ENCODE data around the gene SGTA.

The SGTA gene

DNA sequence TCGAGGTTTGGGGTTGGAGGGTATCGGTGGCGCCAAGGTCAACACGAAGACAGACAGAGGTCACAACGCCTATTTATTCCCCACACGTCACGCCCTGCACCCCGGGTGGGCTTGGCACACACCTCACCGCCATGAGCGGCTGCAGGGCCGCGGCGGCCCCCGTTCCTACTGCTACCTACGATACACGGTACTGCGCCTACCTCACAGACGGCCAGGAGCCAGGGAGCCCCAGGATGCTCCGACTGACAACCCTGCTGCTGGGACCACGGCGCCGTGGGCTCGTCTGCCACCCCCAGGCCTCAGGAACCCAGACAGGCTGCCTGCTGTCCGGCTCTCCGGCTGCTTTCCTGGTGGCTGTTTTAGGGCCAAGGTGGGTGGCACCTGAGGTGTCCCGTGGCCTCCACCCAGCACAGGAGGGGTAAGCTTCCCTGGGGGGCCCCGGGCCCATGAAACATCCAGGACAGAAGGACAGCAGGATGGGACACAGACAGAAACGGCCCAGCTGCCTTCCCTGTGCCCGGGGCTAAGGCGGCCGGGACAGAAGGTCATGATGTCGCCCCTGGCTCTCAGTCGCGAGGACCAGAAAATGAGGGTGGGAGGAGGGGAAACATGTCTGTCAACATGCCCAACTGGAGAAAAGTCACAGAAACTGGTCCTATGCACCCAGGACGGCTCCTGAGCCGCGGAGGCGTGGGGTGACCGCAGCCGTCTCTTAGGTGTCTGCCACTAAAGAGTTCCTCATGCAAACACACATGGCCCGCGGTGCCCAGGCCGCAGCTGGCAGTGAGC is 28.2 kb downstream of the SGTA start:
- no peak for DNase-seq (ENCODE audit: low read depth)

DNA sequence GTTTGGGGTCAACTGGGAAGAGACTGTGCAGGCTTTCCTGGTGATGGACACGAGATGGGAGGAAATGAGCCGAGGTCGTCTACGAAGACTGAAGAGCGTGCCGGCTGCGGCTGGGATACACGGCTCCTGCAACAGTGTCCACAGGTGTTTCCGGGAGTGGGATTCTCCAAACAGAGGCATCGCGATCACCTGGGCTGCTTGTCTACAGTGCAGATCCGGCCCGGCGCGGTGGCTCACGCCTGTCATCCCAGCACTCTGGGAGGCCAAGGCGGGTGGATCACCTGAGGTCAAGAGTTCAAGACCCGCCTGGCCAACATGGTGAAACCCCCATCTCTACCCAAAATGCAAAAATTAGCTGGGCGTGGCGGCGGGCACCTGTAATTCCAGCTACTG is 31.6 kb downstream of the SGTA start:
- DNase-seq (ENCODE audit: low read depth), result no peak

DNA sequence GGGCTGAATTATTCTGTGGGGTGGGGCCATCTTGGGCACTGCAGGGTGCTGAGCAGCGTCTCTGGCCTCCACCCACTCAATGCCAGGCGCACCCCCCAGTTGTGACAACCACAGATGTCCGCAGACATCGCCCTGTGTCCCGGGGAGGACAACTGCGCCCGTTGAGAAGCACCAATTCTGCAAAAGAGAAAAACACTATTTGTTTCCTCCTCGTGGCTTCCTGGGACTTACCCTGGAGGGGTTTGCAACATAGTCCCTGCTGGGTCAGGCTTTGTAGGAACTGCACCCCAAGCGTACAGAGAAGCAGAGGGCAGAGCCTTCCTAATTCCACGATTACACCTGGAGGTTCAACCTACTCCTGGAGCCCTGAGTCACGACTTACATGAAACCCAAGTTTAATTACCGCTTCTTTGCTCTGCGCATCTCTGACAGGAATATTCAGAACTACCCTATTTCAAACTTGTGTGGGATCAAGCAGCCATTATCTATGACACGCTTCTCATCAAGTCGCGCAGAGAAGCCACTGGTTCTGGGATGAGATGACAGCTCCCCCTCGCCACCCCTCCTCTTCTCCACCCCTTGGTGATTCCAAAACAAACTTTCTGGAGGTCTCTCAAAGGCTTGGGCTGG is 32.1 kb downstream of the SGTA start:
- DNase-seq (ENCODE audit: low read depth), result no peak

DNA sequence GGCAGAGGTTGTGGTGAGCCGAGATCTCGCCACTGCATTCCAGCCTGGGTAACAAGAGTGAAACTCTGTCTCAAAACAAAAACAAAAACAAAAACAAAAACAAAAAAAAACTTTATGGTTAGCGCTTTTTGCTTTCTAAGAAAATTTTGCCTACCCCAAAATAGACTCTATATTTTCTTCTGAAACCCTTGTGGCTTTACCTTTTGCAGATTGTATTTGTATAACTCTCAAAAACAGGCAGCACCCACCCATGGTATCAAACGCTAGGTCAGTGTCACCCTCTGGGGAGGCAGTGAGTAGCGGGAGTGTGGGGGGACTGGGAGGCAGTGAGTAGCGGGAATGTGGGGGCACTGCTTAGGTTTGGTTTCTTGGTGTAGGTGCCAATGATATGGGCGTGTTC is 35.7 kb downstream of the SGTA start:
- DNase-seq (ENCODE audit: low read depth), result no peak

GRCh38 chr19:2744113-2744512 is 39.0 kb downstream of the SGTA start:
- DNase-seq (ENCODE audit: low read depth), result no peak

DNA sequence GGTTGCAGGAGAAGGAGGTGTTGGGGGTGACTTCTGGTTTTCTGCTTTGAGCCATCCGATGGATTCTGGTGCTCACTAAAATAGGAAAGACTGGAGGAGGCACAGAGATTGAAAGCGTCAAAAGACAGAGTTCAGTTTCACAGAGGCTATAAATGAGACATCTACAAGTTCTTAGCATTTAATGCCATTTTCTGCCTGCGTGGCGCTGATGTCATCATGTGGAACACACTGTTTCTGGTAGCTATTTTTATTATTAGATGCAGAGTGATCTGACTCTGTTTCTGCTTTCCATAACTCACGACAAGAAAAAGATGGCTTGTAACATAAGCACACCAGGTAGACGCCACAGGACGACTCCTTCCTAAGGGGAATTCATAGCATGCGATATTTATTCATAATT is 40.0 kb downstream of the SGTA start:
- DNase-seq (ENCODE audit: low read depth), result no peak

- DNase-seq (ENCODE audit: low read depth), result no peak
Observed at GRCh38 chr19:2740314-2740656, 42.8 kb downstream of the SGTA start.

DNA sequence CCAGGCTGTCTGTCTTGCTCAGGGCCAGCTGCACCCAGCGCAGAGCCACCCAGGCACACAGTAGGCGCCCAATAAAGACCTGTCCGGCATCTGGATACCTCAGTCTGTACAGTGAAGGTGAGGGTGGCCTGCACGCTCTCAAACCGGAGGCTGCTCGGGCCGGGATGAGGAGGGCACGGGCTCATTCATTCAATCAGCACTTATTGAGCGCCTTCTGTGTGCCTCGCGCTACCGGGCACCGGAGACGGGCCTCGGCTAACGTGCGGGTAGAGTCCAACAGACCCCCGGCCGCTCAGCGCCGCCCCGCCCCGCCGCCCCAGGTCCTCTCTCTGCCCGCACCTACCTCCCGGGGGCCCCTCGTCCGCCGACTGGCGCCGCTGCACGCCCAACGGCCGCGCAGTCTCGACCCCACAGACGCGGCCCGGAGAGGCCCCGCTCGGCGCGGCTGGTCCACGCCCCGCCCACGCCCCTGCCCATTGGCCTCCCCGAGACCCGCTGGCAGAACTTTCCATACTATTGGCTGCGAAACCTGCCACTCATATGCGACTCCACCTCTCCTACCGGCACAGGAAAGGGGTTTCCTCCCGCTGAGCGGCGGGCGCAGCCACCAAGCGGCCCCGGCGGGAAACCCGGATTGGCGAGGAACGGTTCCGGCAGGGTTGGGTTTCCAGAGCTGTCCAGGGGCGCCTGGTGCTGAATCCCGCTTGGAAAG is 43.3 kb downstream of the SGTA start, which contains the start of gene SLC39A3:
Gene SLC39A3 (minus strand): TSS at position 416 of the 712 bp plus-strand sequence. CDS start 2,760 bp downstream, outside the sequence.
- peak; percentile 97 for DNase-seq (ENCODE audit: low read depth)

GRCh38 chr19:2736550-2737190 is 46.4 kb downstream of the SGTA start:
- DNase-seq (ENCODE audit: low read depth), result no peak

GRCh38 chr19:2735374-2735773 is 47.7 kb downstream of the SGTA start:
- DNase-seq (ENCODE audit: low read depth), result no peak

DNA sequence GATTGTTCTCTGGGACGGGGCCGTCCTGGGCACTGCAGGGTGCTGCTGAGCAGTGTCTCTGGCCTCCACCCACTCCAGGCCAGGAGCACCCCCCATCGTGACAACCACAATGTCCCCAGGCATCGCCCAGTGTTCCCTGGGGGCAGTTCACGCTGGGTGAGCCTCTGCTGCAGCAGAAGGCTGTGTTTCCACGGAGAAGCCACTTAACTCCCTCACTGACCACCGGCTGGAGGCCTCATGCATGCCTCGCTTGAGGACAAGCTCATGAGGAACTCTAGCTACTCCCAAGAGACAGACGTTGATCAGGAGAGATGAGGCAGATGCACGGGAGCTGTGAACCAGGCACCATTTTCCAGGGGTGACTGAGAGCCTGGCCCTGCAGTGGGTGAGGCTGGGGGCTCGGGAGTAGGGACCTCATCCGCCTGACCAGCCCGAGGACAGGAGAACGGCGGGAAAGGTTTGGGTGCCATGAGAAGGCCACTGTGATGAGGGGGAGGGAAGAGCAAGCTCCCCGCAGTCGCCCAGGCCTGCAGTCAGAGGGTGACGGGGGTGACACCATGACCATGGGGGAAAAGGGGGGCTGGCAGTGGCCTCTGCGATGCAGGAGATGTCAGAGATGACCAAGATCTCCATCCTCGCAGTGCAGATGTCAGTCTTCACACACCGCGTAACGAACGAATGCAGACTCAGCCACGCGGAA is 48.3 kb downstream of the SGTA start:
- DNase-seq (ENCODE audit: low read depth), result no peak

DNA sequence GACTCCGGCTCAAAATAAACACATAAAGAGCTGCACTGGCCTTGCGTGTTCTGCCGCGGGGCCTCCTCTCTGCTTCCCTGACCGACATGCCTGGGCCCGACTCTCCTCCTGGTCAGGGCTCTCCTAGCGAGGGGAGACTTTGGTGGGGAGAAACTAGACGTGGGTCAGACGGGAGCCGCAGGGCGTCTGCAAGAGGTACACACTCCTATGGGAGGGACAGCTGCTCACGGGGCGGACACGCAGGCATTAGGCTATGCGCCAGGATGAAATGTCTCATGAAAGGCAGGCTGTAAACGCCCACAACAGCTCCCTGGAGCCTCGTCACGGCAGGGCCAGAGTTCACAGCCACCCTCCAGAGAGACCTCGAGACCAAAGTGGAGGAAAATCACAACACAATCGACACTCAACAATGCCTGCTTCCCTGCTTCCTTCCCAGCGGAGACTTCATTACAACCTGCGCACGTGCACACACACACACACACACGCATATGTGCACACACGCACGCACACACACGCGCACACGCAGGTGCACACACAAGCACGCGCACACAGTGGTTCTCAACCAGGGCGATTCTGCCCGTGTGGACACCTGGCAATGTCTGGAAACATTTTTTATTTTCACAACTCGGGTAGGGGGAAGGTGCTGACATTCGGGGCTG is 49.0 kb downstream of the SGTA start:
- no peak for DNase-seq (ENCODE audit: low read depth)

GRCh38 chr19:2732883-2733282 is 50.2 kb downstream of the SGTA start:
- DNase-seq (ENCODE audit: low read depth), result no peak

- DNase-seq (ENCODE audit: low read depth), result no peak
Observed at GRCh38 chr19:2732157-2732725, 50.8 kb downstream of the SGTA start.

DNA sequence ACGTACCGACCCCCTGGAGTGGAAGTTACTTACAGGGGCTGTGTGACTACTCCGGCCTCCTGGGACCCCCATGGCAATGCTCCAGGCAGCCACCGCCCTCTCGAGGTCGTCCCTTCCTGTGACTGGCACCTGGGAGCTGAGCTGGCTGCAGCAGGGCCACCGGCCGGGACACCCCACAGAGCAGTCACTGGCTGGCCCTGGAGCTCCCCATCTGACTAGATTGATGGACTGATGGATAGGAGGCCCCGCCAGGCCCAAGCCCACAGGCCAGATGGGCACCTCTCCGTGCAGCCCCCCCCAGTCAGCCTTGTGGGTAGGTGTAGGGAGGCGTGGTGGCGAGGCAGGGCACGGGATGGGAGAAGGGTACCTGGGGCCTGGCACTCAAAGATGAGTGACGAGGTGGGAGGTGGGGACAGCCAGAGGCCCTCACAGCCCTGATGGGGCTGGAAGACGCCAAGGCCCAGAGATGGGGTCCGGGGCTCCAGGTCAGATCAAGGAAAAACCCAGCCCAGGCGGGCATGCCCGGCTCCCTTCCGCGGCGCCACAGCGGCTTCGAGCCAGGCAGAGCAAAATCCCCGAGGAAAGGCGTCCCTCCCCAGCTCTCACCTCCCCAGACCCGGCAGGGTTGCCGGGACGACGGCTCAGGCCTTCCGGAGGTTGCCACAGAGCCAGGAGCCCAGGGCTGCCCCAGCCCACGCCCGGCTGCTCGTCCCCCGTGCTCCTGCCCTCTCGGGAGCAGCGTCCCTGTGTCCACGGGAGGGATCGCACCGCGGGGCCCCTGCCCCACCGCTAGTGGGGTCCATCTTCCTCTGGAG is 51.7 kb downstream of the SGTA start:
- no peak for DNase-seq (ENCODE audit: low read depth)

DNA sequence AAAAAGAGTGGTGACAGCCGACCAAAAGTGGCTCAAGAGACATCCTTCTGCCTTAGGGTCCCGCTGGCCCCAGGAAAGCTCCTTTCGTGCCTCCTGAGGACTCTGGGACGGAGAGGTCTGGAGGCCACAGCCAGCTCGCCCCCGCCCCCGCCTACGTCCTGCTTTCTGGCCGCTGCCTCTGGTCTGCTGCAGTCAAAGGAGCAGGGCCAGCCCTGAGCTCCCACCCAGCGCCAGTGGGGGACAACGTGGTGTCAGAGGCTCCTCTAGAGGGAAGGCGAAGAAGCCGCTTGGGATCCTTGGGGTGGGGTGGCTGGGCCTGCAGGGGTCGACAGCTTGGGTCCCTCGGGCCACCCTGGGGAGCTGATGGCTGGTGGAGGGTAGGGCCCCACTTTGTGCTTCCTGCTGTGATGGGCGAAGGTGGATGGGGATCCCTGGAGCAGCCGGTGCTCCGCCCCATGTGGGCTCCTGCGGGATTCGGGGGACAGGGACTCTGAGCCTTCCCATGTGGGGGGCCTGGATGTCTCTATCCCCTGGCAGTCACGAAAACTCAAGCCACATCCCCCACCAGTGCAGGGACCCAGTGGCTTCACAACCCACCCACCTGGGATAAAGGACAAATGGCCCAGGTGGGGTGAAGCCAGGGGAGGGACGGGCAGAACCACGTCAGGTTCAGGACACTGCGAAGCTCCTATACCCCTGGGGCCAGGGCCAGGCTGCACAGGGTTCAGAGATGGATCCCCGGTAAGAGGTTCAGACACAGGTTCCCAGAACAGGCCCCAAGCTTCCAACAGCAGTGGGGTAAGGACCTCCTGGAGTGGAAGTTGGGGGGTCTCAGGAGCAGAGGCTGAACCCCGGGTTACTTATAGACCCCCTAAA is 52.9 kb downstream of the SGTA start:
- DNase-seq (ENCODE audit: low read depth), result no peak

DNA sequence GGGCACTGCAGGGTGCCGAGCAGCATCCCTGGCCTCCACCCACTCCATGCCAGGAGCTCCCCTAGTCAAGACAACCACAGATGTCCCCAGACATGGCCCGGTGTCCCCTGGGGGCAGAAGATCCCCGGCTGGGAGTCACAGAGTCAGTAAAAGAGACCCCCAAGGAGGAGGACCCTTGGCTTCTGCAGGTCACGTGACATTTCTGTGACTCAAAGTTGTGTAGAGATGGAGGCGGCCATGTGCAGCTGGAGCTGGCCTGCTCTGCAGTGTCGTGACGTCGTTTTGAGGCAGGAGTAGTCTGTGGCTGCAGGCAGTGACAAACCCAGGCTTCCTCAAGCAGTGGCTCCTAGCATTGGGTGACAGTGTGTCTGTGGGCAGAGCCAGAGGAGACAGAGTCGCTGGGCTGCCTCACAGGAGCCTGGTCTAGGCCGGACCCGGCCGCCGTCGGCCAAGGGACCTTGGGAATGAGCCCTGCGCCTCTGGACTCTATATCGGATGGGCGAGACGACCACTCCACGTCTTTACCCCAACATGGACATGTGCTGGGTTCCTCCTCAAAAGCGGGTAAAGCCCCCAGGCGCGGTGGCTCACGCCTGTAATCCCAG is 54.2 kb downstream of the SGTA start:
- DNase-seq (ENCODE audit: low read depth), result no peak

DNA sequence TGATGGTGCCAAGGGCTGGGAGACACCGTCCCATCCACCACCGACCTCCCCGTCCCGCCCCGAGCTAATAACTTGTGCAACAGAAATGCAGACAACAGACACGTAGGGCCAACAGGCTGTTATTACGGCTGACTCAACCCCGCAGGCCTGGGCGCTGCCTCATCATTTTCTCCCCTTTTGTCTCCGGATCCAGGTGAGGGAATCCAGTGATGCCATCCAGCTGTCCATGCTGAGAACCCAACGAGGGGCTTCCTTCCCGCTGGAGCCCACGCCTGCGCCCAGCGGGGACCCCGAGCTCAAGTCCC is 55.5 kb downstream of the SGTA start:
- DNase-seq (ENCODE audit: low read depth), result no peak
